ENCODE results near the gene RPL10. TPM values are rescaled to one million over a fixed set of nuclear protein-coding genes. Genes with fewer than 3 reads are reported as not detected.

RPL10 gene
- total RNA-seq, 2 donors from 2014 or later, result 2,221 to 4,479 TPM

DNA sequence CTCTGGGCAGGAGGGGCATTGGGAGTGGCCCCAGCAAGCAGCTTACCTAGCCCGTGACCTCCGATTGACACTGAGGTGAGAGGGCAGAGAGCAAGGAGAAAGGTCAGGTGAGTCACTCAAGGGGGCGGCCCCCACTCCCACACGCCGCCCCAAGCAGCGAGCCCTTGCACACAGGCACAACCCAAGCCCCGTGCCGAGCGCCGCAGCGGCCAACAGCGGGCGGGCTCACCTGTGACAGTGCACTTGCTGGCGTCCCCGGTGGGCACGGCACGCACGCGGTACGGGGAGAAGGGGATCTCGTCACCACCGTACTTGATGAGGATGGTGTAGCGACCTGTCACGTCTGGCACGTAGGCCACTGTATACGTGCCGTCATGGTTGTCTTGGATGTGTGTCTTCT lies 41.0 kb upstream of the RPL10 start:
- no peaks in the 10 kb centered on the region for H3K9me3 ChIP-seq
- no peaks in the 10 kb centered on the region for H3K27me3 ChIP-seq (replicated peaks; ENCODE audit: insufficient read depth)
- TF ChIP-seq, protein P1, sequence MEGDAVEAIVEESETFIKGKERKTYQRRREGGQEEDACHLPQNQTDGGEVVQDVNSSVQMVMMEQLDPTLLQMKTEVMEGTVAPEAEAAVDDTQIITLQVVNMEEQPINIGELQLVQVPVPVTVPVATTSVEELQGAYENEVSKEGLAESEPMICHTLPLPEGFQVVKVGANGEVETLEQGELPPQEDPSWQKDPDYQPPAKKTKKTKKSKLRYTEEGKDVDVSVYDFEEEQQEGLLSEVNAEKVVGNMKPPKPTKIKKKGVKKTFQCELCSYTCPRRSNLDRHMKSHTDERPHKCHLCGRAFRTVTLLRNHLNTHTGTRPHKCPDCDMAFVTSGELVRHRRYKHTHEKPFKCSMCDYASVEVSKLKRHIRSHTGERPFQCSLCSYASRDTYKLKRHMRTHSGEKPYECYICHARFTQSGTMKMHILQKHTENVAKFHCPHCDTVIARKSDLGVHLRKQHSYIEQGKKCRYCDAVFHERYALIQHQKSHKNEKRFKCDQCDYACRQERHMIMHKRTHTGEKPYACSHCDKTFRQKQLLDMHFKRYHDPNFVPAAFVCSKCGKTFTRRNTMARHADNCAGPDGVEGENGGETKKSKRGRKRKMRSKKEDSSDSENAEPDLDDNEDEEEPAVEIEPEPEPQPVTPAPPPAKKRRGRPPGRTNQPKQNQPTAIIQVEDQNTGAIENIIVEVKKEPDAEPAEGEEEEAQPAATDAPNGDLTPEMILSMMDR (IDR thresholded peaks at IDR 0.05), result no peak
- H3K4me3 ChIP-seq, result no peak overlapping the region
- peaks cover 0 to 39% of the 10 kb centered on the region in 2 donors for H3K4me1 ChIP-seq (ENCODE audit: control insufficient read depth in 1 of 2, low read depth in 2 of 2)
- DNase-seq (ENCODE audit: low spot score) (no peak), ATAC-seq (ENCODE audit: insufficient number of reproducible peaks, low FRiP score, low read depth) (no peak)
- H3K36me3 ChIP-seq, result peaks cover 87% of the 10 kb centered on the region
- peak overlapping the region in 1 of 2 donors; percentile 26 for H3K27ac ChIP-seq

DNA sequence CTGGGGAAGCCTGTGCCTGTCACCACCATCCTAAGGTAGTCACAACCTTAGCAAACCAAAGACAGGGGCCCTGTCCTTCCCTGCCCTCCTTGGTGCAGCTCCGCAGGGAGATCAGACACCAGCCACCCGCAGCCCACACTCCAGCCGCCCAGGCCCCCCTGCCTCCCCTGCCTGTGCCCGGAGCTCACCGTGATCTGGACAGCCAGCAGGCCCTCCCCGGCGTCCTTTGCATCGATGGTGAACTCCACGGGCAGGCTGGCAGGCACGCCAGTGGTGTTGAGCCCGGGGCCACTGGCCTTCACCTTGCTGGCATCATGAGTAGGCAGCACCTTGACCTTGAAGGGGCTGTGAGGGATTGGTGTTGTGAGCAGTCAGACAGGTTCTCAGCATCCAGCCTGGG lies 40.2 kb upstream of the RPL10 start:
- H3K36me3 ChIP-seq, result peaks cover 87% of the 10 kb centered on the region

DNA sequence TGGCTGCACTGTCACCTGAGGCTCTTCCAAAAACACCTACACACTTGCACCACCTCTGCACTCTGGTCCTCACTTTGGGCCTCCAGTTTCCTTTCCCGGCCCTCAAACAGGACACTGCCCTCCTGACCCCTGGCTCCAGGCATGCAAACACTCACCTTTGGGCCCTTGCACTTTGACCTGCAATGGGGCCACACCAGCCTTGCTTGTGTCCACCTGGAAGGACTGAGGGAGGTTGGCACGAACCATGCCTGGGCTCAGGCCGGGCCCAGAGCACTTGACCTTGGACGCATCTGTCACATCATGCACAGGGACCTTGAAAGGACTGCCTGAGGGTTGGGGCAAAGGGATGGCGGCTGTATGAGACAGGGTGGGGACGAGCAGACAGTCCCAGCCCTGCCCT lies 39.3 kb upstream of the RPL10 start:
- H3K27ac ChIP-seq, result peak overlapping the region in 1 of 2 donors; percentile 8
- no peaks in the 10 kb centered on the region for H3K27me3 ChIP-seq (replicated peaks; ENCODE audit: insufficient read depth)
- H3K4me1 ChIP-seq (ENCODE audit: control insufficient read depth in 1 of 2, low read depth in 2 of 2), result peaks cover 0 to 39% of the 10 kb centered on the region in 2 donors
- TF ChIP-seq, protein P1 (IDR thresholded peaks at IDR 0.05), result no peak
- H3K4me3 ChIP-seq, result no peak overlapping the region
- DNase-seq (ENCODE audit: low spot score), result no peak
- no peaks in the 10 kb centered on the region for H3K9me3 ChIP-seq
- ATAC-seq (ENCODE audit: insufficient number of reproducible peaks, low FRiP score, low read depth), result no peak
- H3K36me3 ChIP-seq, result peaks cover 81% of the 10 kb centered on the region

More for the DNA sequence above, 40.2 kb upstream of the RPL10 start:
- DNase-seq (ENCODE audit: low spot score), result no peak
- H3K27me3 ChIP-seq (replicated peaks; ENCODE audit: insufficient read depth), result no peaks in the 10 kb centered on the region
- H3K9me3 ChIP-seq, result no peaks in the 10 kb centered on the region
- ATAC-seq (ENCODE audit: insufficient number of reproducible peaks, low FRiP score, low read depth), result no peak
- H3K4me3 ChIP-seq, result no peak overlapping the region
- TF ChIP-seq, protein P1 (IDR thresholded peaks at IDR 0.05), result no peak
- H3K4me1 ChIP-seq (ENCODE audit: control insufficient read depth in 1 of 2, low read depth in 2 of 2), result peaks cover 0 to 39% of the 10 kb centered on the region in 2 donors
- peak overlapping the region in 1 of 2 donors; percentile 26 for H3K27ac ChIP-seq

DNA sequence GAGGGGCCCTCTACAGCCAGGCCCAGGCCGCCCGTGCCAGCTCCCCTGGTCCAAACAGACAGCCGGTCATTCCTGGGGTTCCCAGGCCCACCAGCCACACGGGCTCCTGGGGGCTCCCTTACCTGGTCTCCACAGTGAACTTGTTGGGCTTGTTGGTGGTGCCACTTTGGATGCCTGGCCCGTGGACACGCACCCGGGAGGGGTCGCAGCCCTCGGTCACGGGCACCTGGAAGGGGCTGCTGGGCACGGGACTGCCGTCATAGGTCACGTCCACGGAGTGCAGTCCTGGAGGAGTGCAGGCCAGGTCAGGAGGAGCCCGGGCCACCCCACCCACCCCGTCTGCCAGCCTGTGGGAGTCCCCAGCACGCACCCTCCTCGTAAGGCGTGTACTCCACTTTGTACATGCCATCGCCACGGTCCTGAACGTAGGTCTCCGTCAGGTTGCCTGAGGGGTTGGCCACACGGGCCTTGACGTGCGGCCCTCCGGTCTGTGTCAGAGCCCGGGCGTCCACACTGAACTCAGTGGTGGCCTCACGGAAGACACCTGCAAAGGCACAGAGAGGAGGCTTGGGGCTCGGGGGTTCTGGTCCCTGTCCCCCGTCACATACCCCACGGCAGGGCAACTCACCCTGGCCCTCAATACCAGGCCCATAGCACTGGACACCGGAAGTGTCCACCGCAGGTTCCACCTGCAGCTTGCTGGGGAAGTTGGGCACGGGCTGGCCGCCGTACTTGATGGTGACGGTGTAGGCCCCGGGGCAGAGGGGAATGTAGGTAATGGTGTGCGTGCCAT lies 38.6 kb upstream of the RPL10 start:
- Histone ChIP-seq H3K36me3 (peaks cover 83% of the 10 kb centered on the region), H3K4me1 (ENCODE audit: control insufficient read depth in 1 of 2, low read depth in 2 of 2) (peaks cover 0 to 47% of the 10 kb centered on the region in 2 donors)

DNA sequence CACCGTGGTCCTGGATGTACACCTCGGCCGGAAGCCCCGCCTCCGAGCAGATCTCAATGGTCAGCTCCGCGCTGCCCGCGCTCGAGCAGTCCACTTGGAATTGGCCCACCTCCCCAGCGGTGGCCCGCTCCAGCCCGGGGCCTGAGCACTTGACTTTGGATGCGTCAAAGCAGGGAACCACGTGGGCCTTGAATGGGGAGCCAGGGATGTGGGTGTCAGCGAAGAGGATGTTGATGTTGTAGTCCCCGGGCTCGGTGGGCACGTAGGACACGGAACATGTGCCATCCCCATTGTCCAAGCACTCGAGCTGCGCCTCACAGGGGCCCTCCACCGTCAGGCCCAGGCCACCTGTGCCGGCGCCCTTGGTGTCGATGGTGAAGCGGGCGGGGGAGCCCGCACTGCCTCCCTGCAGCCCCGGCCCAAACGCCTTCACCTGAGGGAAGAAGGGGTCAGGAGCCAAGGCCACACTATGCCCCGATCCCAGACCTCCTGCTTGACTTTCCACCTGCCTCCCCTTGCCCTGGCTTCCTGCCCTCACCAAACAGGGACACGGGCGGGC lies 37.9 kb upstream of the RPL10 start:
- Histone ChIP-seq H3K27ac (peak overlapping the region; percentile 47 to 53), H3K4me3 (no peak overlapping the region), H3K4me1 (ENCODE audit: control insufficient read depth in 1 of 2, low read depth in 2 of 2) (peaks cover 0 to 54% of the 10 kb centered on the region in 2 donors), H3K27me3 (replicated peaks; ENCODE audit: insufficient read depth) (no peaks in the 10 kb centered on the region), H3K9me3 (no peaks in the 10 kb centered on the region), H3K36me3 (peaks cover 83% of the 10 kb centered on the region)
- ATAC-seq (ENCODE audit: insufficient number of reproducible peaks, low FRiP score, low read depth) (no peak), DNase-seq (ENCODE audit: low spot score) (no peak)
- TF ChIP-seq, protein P1 (IDR thresholded peaks at IDR 0.05), result no peak

More for the DNA sequence above, 38.6 kb upstream of the RPL10 start:
- ATAC-seq (ENCODE audit: insufficient number of reproducible peaks, low FRiP score, low read depth), result no peak
- H3K9me3 ChIP-seq, result no peaks in the 10 kb centered on the region
- no peak for DNase-seq (ENCODE audit: low spot score)
- no peak overlapping the region for H3K4me3 ChIP-seq
- H3K27me3 ChIP-seq (replicated peaks; ENCODE audit: insufficient read depth), result no peaks in the 10 kb centered on the region
- TF ChIP-seq, protein P1 (IDR thresholded peaks at IDR 0.05), result no peak
- peak overlapping the region in 1 of 2 donors; percentile 47 for H3K27ac ChIP-seq
